GM18502 (cell line): Measurements from ENCODE around the gene FOXF1.

ENCODE experiments used
- ATAC-seq: cut with Tn5 transposase; IDR thresholded peaks from one replicate; pipeline ENCODE4 v1.9.1; 2021; ENCODE audit warnings: mild to moderate bottlenecking; ENCODE audit not compliant: unreplicated experiment, poor library complexity

Gene FOXF1

GRCh38 chr16:86515777-86516622 lies 5.7 kb downstream of the FOXF1 start:
- ATAC-seq: no peak

- no peak for ATAC-seq
These were observed 6.3 kb downstream of the FOXF1 start for GRCh38 chr16:86516623-86517003.

DNA sequence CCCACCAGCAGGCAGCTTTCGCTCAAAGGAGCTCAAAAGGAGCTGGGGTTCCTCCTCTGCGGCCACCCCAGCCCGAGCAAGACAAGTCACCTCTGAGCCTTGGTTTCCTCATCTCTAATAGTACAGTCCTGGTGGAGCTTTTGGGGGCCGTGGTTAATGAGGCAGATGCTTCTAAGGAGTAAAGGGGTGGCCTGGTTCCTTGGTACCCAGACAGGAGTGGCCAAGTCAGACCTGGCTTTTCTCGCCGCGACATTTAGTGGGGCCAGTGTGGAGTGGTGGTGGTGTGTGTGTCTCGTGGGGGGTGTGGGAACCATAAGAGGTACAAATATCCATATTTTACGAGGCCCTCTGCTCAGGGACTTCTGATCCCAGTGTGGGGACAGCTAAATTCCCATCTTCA lies 6.7 kb downstream of the FOXF1 start:
- ATAC-seq: no peak

DNA sequence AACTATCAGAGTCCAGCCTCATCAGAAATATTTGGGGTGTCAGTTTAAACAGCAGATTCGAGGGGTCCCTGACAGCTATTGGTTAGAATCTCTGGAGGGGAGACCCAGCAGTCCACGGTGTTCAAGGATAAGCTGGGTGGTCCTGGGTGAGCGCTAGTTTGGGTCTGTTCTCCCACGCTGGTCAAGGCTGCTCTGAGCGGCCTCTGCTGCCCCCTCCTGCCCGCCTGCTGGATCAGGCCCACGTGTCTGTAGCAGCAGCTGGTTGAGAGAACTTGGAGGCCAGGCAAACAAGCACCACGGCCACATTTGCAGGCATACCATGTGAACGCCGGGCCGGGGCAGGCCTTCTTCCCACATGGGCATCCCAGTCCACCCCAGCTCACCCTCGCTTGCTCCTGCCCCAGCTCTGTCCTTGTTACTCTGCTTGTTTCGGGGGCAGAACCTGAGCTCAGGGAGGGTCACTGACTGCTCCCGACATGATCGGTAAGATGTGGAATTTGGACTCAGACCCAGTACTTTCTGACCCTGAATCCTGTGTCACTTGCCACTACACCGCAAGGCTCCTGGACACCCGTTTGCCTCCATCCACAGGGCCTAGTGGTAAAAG lies 7.4 kb downstream of the FOXF1 start:
- no peak for ATAC-seq

GRCh38 chr16:86519007-86519648 lies 8.8 kb downstream of the FOXF1 start:
- ATAC-seq: no peak

GRCh38 chr16:86519649-86520316 lies 9.5 kb downstream of the FOXF1 start:
- no peak for ATAC-seq

DNA sequence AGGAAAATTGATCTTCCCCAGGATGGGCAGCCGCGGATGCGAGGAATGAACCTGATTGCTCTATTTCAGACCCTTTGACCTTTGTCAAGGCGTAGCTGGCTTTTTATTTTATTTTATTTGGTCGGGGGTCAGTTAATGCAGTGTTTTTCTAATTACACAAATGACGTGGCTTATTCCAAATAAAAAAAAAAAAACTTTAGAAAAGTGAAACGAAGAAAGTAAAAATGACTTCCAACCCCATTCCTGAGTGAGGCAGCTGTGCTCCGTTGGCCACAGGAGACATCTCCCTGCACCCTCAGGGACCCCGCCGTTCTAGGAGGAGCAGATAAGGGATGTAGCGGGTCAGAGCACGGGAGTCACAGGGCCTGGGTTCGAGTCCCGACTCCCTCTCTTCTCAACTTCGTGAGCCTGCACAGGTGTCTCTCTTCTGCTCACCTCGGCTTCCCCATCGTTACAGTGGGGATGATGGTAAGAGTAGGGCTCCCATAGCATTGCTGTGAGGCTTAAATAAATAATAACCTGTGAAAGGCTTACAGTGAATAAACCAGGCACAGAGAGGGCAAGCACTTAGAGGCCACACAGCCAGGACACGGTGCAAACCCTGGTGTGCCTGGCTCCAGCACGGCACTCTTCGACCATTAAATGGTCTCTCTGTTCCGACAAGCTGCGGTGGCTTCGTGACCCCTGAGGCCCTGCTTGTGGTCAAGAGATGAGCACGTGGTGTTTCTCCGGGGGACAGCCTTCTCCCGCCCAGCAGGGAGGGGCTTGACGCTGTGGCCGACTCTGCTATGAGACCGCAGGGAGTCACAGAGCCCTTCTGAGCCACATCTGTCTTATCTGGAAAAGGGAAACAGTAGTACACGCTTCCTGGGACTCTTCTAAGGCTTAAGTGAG lies 10.2 kb downstream of the FOXF1 start:
- no peak for ATAC-seq

DNA sequence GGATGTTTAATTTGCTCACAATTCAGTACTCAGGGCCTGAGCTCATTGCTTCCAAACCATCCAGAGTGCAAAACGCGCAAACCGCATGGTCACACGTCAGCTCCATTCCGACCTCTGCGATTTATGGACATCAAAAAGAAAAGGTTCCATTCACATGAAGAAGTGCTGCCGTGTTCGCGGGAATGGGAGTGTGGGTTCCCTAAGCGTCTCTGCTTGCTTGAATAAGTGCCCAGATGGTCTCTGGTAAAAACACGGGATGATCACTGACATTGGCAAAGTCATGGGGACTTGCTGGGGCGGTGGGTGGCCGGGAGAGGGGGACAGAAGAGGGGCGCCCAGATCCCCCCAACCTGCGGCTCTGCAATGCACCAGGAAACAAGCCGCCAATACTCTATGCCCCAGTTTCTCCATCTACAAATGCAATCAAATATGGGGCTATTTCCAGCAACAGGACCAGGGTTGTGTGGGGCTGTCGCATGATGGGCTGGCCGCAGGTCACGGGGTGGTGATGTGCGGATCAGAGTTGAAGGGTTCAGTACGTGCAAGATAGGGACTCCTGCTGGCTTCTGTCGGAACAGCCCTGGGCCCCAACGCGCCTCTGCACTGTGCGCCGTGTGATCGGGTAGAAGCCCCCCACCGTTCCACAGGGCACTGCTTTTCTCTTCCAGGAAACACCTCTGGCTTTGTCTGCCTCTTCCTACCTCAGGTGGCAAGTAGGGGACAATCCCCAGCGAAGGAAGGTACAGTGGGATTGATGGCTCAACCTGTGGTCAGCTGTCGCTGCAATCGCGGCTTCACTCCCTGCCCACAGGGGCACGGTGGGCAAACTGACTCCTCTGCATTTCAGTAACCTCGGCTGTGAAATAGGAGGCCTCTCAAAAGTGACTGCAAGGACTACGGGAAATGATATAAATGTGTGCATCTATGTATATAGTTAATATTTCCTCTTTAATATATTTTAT lies 11.2 kb downstream of the FOXF1 start:
- ATAC-seq: no peak

- no peak for ATAC-seq
These were observed 12.3 kb downstream of the FOXF1 start for GRCh38 chr16:86522634-86523033.

GRCh38 chr16:86523166-86523740 lies 12.9 kb downstream of the FOXF1 start:
- ATAC-seq: no peak

GRCh38 chr16:86524029-86524428 lies 13.7 kb downstream of the FOXF1 start:
- ATAC-seq: no peak

DNA sequence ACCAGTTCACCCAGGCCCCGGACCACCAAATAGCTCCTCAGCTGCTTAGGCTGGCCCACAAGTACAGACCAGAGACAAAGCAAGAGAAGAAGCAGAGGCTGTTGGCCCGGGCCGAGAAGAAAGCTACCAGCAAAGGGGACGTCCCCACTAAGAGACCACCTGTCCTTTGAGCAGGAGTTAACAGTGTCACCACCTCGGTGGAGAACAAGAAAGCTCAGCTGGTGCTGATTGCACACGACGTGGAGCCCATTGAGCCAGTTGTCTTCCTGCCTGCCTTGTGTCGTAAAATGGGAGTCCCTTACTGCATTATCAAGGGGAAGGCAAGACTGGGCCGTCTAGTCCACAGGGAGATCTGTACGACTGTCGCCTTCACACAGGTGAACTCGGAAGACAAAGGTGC lies 15.4 kb downstream of the FOXF1 start:
- no peak for ATAC-seq

GRCh38 chr16:86527366-86527765 lies 17.0 kb downstream of the FOXF1 start:
- no peak for ATAC-seq

DNA sequence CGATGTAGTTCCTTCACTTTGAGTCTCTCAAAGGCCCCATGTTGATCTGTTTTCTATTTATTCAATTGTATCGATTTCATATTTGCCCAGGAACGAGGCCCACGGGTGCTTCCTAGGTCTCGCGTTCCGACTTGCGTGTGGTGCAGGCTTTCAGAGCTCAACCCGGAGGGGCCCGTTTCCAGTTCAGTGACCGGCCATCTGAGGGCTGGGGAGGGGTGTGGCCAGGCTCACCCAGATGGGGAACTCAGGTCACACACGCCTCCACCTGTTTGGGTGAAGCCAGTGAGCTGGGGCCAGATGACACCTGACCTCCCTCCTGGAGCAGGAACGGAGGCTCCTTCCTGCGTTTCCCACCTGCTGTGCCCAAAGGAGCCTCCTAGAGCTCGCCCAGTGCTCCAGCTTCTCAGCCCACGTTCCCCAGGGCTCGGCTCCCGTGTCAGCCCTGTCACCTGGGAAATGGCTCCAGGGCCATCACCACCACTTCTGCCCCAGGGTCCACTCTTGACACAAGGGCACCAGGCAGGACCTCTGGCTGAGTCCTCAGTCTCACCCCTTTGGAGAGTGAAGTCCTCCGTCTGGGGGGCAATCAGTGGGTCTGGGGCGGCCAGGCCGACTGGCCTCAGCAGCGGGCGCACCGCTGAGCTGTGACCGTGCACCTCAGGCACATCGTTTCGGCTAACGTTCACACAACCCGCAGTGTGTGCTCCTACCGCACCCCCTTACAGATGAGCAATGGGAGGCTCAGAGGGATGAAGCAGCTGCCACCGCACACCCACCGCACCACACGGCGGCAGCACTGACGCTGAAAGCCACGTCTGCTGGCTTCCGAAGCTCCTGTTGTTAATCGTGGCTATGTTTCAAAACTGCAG lies 18.0 kb downstream of the FOXF1 start:
- no peak for ATAC-seq

DNA sequence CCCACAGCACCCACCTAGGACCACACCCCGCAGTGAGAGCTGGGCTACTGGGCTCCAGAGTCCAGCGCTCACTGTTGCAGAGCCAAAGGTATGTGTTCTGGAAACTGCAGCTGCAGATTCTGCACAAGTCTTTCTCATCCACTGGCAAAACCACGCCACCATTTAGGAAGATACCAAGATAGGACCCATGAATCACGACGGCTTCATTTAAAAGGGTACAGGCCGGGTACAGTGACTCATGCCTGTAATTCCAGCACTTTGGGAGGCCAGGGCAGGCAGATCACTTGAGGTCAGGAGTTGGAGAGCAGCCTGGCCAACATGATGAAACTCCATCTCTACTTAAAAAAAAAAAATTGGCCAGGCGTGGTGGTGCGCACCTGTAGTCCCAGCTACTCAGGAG lies 18.8 kb downstream of the FOXF1 start:
- no peak for ATAC-seq

DNA sequence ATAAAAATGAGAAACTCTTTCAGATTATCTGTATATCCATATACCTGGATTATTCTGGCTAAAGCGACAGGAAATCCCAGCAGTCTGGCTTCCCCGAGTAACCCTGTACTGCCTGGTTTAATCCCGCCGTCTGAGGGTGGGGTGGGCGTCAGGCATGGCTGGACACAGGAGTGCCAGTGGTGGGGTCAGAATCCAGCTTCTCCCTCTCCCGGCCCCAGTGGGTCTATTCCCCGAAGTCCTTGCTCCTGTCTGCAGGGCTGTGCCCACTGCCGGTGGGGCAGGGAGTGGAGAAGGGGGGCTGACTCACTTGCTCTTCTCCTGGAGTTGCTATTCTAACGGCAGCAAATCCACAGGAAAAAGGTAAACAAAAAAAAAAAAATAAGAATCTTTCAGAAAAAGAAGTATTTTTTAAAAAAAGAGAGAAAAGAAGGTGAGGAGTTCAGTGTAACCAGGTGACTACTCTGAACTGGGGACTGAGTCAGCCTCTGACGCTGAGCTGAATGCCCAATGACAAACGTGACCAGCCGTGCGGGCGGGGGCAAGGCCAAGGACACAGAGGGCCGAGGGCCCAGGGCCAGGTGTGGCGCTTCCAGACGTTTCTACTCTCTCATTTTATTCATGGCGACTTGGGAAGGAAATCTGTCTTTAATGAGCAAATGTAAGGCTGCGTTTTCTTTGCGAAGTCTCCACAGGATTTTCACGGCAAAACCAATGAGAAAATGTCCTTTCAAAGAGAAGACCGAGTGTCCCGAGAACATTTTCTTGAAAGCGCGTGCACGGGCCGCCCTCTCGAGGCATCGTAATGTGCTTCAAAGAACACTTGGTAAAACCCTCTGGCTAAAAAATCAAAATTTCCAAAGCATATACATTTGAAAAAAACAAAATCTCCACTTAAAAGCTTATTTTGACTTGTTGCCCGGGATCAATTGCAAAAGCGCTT lies 20.2 kb downstream of the FOXF1 start:
- ATAC-seq: no peak

DNA sequence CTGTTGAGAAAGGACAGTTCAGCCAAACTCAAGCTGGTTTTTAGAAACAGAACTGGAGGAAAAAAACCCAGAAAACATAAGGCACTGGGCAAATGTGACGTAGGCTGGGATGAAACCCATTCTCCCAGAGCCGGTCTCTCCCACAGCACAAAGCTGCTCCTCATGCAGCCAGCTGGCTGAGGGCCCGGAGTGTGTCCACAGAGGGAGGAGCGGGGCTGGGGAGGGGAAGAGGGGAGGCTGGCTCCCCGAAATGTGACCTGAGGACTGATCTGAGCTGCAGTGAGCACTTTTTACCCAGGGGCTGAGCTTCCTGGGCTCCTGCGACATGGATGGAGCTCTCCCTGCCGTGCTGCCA lies 20.8 kb downstream of the FOXF1 start:
- ATAC-seq: no peak
